Cardiac fibroblast (primary cell): ENCODE data around the gene DGKZ.

Experiments used
- DNase-seq, 2 donors: peaks; one replicate each; pipeline versions ENCODE4 v3.0.0 to v3.0.0-alpha.2; 2010; ENCODE audit warnings: low read depth in 2 of 2
- H3K4me3 ChIP-seq, 2 donors: replicated peaks in 1 of 2; 1 replicate in 1 of 2; 2 replicates in 1 of 2; pipeline ENCODE4 v1.5.1; 2011; ENCODE audit warnings: low read depth in 2 of 2, low read length in 2 of 2, mild to moderate bottlenecking in 2 of 2, moderate library complexity in 1 of 2
- CTCF ChIP-seq: IDR thresholded peaks from one replicate; pipeline ENCODE4 v1.5.1; 2011; ENCODE audit warnings: low read depth, mild to moderate bottlenecking, low read length, inconsistent platforms

DGKZ gene

GRCh38 chr11:46352063-46352841 is 5.0 kb downstream of the DGKZ start:
- DNase-seq = peak; percentile 58 to 60
- no peak overlapping the region for H3K4me3 ChIP-seq
- TF ChIP-seq CTCF = peak; percentile 96

- DNase-seq = no peak
- H3K4me3 ChIP-seq = no peak overlapping the region
These were observed 6.4 kb downstream of the DGKZ start for GRCh38 chr11:46353698-46354097.

GRCh38 chr11:46356924-46357482 is 9.7 kb downstream of the DGKZ start:
- DNase-seq = peak; percentile 70 to 73
- TF ChIP-seq CTCF = no peak
- no peak overlapping the region for H3K4me3 ChIP-seq

More at GRCh38 chr11:46353698-46354097, 6.4 kb downstream of the DGKZ start:
- TF ChIP-seq CTCF = no peak

- no peak for DNase-seq
- TF ChIP-seq CTCF = no peak
- H3K4me3 ChIP-seq = no peak overlapping the region
These were observed 10.2 kb downstream of the DGKZ start for GRCh38 chr11:46357483-46357936.

- DNase-seq = no peak
- H3K4me3 ChIP-seq = no peak overlapping the region
- TF ChIP-seq CTCF = no peak
These were observed 12.7 kb downstream of the DGKZ start for GRCh38 chr11:46359953-46360352.

- TF ChIP-seq CTCF = no peak
- DNase-seq = peak in 1 of 2 donors; percentile 32
- H3K4me3 ChIP-seq = no peak overlapping the region
These were observed 13.6 kb downstream of the DGKZ start for GRCh38 chr11:46360878-46361277.
